H54 (cell line): ENCODE data around the gene APLN.

Experiments
- DNase-seq: peaks from one replicate; pipeline ENCODE4 v3.0.0; 2011; ENCODE audit warnings: low spot score, mixed read lengths; ENCODE audit not compliant: insufficient read length
- FAIRE-seq: peaks from 3 replicates; lab custom pipeline; 2011; peaks lifted over from hg19 to GRCh38; lab: Jason Lieb, UNC
- POLR2A ChIP-seq: IDR thresholded peaks from 2 replicates; pipeline ENCODE4 v1.6.1; 2011; ENCODE audit warnings: low read depth, mild to moderate bottlenecking, low read length

APLN gene

DNA sequence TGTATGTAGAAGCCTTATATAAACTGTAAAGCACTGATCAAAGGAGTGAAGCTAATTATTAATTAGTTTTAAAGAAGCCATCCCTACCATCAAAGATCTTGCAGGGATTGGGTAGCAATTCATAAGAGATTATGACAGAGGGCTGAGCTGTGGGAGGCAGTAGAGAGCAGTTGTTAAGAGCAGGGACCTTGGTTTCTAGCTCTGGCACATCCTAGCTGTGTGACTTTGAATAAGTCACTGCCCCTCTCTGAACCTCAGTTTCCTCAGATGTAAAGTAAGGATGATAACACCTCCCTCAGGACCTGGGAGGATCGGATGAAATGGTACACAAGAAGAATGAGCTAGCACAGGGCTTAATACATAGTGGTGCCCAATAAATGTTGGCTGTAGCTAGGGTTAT lies 45.4 kb downstream of the APLN start:
- TF ChIP-seq POLR2A: no peak
- DNase-seq (no peak), FAIRE-seq (no peak)

DNA sequence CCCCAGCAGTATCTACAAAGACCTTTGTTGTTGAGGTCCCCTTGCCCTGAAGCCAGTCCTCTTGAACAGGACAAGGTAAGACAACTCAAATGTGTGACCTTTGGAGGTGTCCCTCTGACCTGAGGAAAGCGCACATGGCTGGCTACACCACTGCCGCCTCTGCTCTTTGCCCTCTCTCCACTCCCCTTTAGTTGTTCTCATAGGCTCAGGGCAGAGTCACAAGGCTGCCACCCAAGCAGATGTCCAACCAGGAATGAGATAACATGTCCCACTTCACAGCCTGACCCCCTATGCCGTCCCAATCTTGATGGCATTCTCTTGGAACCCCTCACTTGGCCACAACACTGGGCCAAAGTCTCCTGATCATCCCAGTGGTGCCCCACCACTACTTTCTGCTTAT lies 46.3 kb downstream of the APLN start:
- FAIRE-seq (no peak), DNase-seq (no peak)

DNA sequence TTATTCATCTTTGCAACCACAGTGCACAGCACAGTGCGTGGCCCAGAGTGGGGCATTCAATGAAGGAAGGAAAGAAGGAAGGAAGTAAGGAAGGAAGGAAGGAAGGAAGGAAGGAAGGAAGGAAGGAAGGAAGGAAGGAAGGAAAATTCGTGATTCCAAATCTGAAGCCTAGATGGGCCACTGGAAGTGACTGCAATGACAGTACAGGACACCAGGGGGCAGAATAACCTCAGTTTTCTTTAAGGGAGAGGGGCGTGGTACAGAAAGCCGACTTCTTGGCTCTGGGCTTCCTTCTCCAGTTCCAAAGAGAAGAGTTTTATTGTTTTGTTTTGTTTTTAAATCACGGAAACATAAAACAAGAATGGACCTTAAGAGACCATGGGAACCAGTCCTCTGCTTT lies 47.8 kb downstream of the APLN start:
- TF ChIP-seq POLR2A: no peak
- no peak for FAIRE-seq
- DNase-seq: no peak

More for the DNA sequence above, 46.3 kb downstream of the APLN start:
- TF ChIP-seq POLR2A: no peak

DNA sequence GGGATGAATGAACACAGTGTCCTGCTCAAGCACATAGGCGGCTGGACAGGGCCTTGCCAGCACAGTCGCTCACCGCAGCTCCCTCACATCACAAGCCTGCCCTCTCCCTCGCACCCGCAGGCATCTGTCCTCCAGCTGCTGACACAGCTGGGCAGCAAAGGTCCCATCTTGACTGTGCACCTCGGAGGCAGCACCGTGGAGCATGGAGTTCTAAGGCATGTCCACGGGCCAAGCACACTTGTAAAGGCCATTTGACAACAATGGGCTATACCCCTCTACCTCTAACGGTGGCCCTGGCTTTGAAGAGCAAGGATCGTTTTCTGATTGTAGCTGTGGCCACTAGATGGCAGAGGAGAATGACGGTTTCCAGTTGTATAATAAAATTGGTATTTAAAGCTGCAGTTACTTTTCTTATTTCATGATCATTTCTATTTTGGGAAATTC lies 53.8 kb downstream of the APLN start:
- DNase-seq (no peak), FAIRE-seq (no peak)
- TF ChIP-seq POLR2A: no peak

DNA sequence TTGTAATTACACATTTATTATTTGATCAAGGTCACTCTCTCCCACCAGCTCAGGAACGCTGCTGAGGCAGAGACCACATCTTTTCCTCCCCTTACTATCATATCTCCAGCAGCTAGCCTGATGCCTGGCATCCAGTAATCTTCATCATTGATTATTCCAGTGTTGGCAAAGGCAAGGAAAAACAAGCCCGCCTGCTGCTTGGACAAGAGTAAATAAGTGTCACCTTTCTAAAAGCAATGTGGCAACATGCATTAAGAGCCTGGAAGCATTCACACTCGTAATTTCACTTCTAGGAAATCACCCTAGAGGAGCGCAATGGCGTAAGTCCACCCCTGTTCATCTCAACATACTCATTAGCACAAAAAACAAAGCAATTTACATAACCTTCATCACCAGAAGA lies 54.8 kb downstream of the APLN start:
- FAIRE-seq (no peak), DNase-seq (no peak)
- no peak for TF ChIP-seq POLR2A

DNA sequence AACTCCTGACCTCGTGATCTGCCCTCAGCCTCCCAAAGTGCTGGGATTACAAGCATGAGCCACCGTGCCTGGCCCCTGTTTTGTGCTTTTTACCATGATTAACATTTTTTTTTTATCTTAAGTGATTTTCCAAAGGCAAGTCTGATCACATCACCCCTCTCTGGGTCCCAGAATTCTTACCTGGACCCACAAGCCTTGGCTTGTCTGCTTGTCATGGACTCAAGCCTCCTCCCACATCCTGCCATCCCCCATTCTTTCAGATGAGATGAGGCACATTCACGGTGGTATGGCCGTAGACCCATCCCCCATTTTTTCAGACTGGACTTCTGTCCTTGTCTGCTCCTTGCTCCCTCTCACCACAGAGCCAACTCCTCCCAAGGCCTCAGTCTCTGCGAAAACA lies 55.3 kb downstream of the APLN start:
- DNase-seq (no peak), FAIRE-seq (no peak)
- no peak for TF ChIP-seq POLR2A

DNA sequence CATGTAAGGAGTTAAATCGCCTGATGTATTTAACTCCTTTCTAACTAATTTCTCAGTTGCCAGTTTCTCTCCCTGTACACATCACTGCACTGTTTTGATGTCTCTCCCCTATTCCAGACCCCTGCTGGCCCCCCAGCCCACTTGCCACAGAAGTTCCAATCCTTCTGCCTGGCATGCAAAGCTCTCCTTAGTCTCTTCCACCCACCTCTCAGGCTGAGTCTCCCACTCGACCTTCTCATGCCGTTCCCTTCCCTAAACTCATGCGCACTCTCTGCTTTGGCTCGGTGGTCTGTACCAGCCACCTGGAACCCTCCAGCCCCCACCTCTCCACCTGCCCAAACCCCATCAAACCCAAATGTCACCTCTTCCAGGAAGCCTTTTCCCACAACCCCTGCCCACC lies 56.9 kb downstream of the APLN start:
- FAIRE-seq: no peak

DNA sequence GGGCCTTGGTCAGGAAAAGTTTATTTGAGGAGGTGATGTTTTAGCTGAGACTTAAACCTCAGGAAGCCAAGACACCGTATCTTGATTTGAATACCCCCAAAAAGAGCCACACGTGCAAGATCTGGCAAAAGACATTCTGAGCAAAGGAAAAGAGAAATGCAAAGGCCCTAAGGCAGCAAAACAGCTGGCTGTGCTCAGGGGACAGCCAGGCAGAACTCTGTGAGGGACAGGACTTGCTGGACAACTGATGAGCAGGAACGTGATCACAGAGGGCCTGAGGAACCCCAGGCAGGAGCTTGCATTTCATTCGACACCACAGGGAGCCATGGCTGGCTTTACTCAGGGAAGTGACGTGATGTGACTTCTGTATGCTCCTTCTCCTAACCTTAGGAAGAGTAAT lies 58.7 kb downstream of the APLN start:
- FAIRE-seq (no peak), DNase-seq (no peak)
- TF ChIP-seq POLR2A: no peak

More for the DNA sequence above, 56.9 kb downstream of the APLN start:
- DNase-seq: no peak
- no peak for TF ChIP-seq POLR2A
